Measurements from ENCODE around the gene ALG1L2.
"Not testable (repeated sequence)": the region's sequence is repeated elsewhere in the genome, so short reads cannot be mapped to it uniquely, and the experiment has no call there.

Gene ALG1L2

GRCh38 chr3:130136337-130136736 lies 54.7 kb downstream of the ALG1L2 start:
- DNase-seq, result not testable (repeated sequence)

GRCh38 chr3:130137685-130138084 lies 56.1 kb downstream of the ALG1L2 start:
- DNase-seq, result not testable (repeated sequence)

- DNase-seq, result not testable (repeated sequence)
These were observed 57.4 kb downstream of the ALG1L2 start for GRCh38 chr3:130138992-130139391.

GRCh38 chr3:130140756-130141155 lies 59.1 kb downstream of the ALG1L2 start:
- DNase-seq, result not testable (repeated sequence)

GRCh38 chr3:130143648-130144327 lies 62.2 kb downstream of the ALG1L2 start:
- not testable (repeated sequence) for DNase-seq

- DNase-seq, result not testable (repeated sequence)
These were observed 62.7 kb downstream of the ALG1L2 start for GRCh38 chr3:130144328-130144650.

GRCh38 chr3:130145456-130145855 lies 63.8 kb downstream of the ALG1L2 start:
- not testable (repeated sequence) for DNase-seq

- DNase-seq, result not testable (repeated sequence)
These were observed 64.8 kb downstream of the ALG1L2 start for GRCh38 chr3:130146465-130146864.
